ENCODE measurements around the gene EEFSEC. TPM values are rescaled to one million over a fixed set of nuclear protein-coding genes. Genes with fewer than 3 reads are reported as not detected.

EEFSEC gene
- total and polyA plus RNA-seq, 2 of the 8 experiments (the other 6 are each of a cell fraction or from before 2014, with no cell fraction given) = 13.1 to 19.8 TPM

- Histone ChIP-seq H2BK5ac (ENCODE audit: low read depth, low read length) (no peak overlapping the region), H3K4ac (replicated peaks; ENCODE audit: insufficient read length, low read depth, low read length) (no peak overlapping the region), H2BK20ac (ENCODE audit: low read length) (no peak overlapping the region), H2BK15ac (ENCODE audit: low read length) (0 out of 2 replicates have a peak overlapping the region, but pooled peaks have one; percentile 81), H3K79me2 (ENCODE audit: control insufficient read depth in 1 of 2, insufficient read depth in 2 of 2, low read length in 2 of 2) (no peaks in the 10 kb centered on the region), H3K79me1 (ENCODE audit: low read depth, low read length) (no peaks in the 10 kb centered on the region), H2AK5ac (ENCODE audit: low read depth, low read length) (no peak overlapping the region), H4K5ac (ENCODE audit: insufficient read length, low read depth, low read length) (no peak overlapping the region), H4K8ac (ENCODE audit: extremely low read depth, insufficient read depth, low read length) (no peak overlapping the region), H3K14ac (ENCODE audit: insufficient read length) (no peak overlapping the region), H3K36me3 (ENCODE audit: control insufficient read depth in 2 of 4, insufficient read depth in 4 of 4, low read length in 3 of 4) (no peaks in the 10 kb centered on the region), H3K27me3 (replicated peaks in 1 of 4; ENCODE audit: control insufficient read depth in 3 of 4, extremely low read depth in 1 of 4, insufficient read depth in 3 of 4, low read length in 3 of 4) (no peaks in the 10 kb centered on the region), H3K4me3 (ENCODE audit: extremely low read depth in 1 of 4, insufficient read depth in 2 of 4, low read depth in 3 of 4, low read length in 4 of 4) (no peak overlapping the region), H4K20me1 (replicated peaks in 1 of 2; ENCODE audit: control insufficient read depth in 1 of 2, insufficient read depth in 2 of 2, low read length in 2 of 2) (no peaks in the 10 kb centered on the region), H3K56ac (replicated peaks; ENCODE audit: insufficient read length, low read depth, low read length) (no peak overlapping the region), H3K9ac (replicated peaks in 1 of 4; ENCODE audit: extremely low read depth in 1 of 4, low read depth in 3 of 4, low read length in 3 of 4) (no peak overlapping the region), H3K27ac (ENCODE audit: low read depth, low read length) (no peak overlapping the region), H3K23me2 (ENCODE audit: low read depth, low read length) (no peaks in the 10 kb centered on the region), H3K23ac (ENCODE audit: insufficient read length) (no peak overlapping the region), H4K91ac (replicated peaks; ENCODE audit: insufficient read length, low read length) (no peak overlapping the region), H3K18ac (ENCODE audit: extremely low read depth, low read length) (no peak overlapping the region), H3K4me2 (ENCODE audit: insufficient read depth in 1 of 2, low read depth in 2 of 2, low read length in 2 of 2) (no peak overlapping the region), H2BK120ac (replicated peaks; ENCODE audit: low read depth, low read length) (no peak overlapping the region), H2AFZ (ENCODE audit: low read length) (no peak overlapping the region), H3K9me3 (ENCODE audit: insufficient read depth in 2 of 2, low read depth in 1 of 2, low read length in 1 of 2) (no peaks in the 10 kb centered on the region), H3K4me1 (replicated peaks in 1 of 4; ENCODE audit: control insufficient read depth in 3 of 4, insufficient read depth in 4 of 4, low read length in 3 of 4) (no peaks in the 10 kb centered on the region), H2BK12ac (ENCODE audit: low read depth, low read length) (no peak overlapping the region)
- 90% methylated on average over 8 of the region's 8 CpGs; no CpG with 5 or more reads in 1 of the 2 experiments for WGBS, 2 experiments (ENCODE audit: extremely low coverage in 1 of 2, insufficient coverage in 1 of 2, insufficient read length in 1 of 2, insufficient replicate concordance in 2 of 2, low coverage in 1 of 2, low lambda C conversion rate in 2 of 2, missing lambda C conversion rate in 1 of 2)
- DNase-seq (ENCODE audit: low read depth in 1 of 2, low spot score in 2 of 2) (peak in 1 of 2 experiments; percentile 34), FAIRE-seq (no peak)
- CTCF ChIA-PET (ENCODE audit: partially characterized antibody) = interaction anchor here (0.7 to 5.9 kb wide), 15 partner anchors 9 to 300 kb away, joined by 3 to 58 read pairs (median 5); no protein-coding TSS in a partner anchor
- POLR2A ChIA-PET (ENCODE audit: partially characterized antibody) = interaction anchor here (0.8 kb wide), 2 partner anchors 8 to 13 kb away, joined by 3 read pairs; no protein-coding TSS in a partner anchor
- no peak for TF ChIP-seq SP1 (IDR thresholded peaks at IDR 0.05; ENCODE audit: low read depth, low read length)
- no peak for TF ChIP-seq NRF1 (IDR thresholded peaks at IDR 0.05; ENCODE audit: low read depth, low read length)
- no peak for TF ChIP-seq TCF12 (IDR thresholded peaks at IDR 0.05; ENCODE audit: low read depth, low read length)
- TF ChIP-seq CHD1 (IDR thresholded peaks at IDR 0.05; ENCODE audit: low read depth, low read length) = no peak
- no peak for TF ChIP-seq ZNF274 (IDR thresholded peaks at IDR 0.05; ENCODE audit: borderline replicate concordance, extremely low read depth, low read length)
- TF ChIP-seq SAP30 (IDR thresholded peaks at IDR 0.05; ENCODE audit: insufficient read depth, insufficient replicate concordance, low read length) = no peak
- TF ChIP-seq TAF1 (IDR thresholded peaks at IDR 0.05; ENCODE audit: low read depth, low read length) = no peak
- no peak for TF ChIP-seq MAFK (IDR thresholded peaks at IDR 0.05; ENCODE audit: low read depth, low read length)
- no peak for TF ChIP-seq EP300 (IDR thresholded peaks at IDR 0.05; ENCODE audit: borderline replicate concordance in 1 of 2, low read depth in 2 of 2, low read length in 2 of 2)
- TF ChIP-seq USF2 (IDR thresholded peaks at IDR 0.05; ENCODE audit: low read length) = no peak
These were observed 155.7 kb downstream of the EEFSEC start for GRCh38 chr3:128309026-128309425.
